SK-N-SH (cell line): ENCODE measurements around the gene CPLX1.

ENCODE experiments used
- CHD2 ChIP-seq: fragments of 150-350 bp; IDR thresholded peaks from 2 replicates; pipeline ENCODE4 v1.6.1; 2018; ENCODE audit warnings: low read length; ENCODE audit not compliant: partially characterized antibody
- CTCF ChIP-seq: fragments of 200-600 bp; sonication (generic); IDR thresholded peaks from 2 replicates; pipeline ENCODE4 v1.6.1; 2017; ENCODE audit warnings: antibody characterized with exemption, mild to moderate bottlenecking, moderate library complexity
- ELF1 ChIP-seq: IDR thresholded peaks from 2 replicates; pipeline ENCODE4 v1.4.0; 2012
- EP300 ChIP-seq, 2 experiments: IDR thresholded peaks; 2 replicates each; pipeline versions ENCODE4 v1.4.0 to v1.6.1; 2012; ENCODE audit warnings: borderline replicate concordance in 1 of 2, low read depth in 1 of 2, low read length in 1 of 2
- FOXM1 ChIP-seq: IDR thresholded peaks from 2 replicates; pipeline ENCODE4 v1.4.0; 2012; ENCODE audit warnings: low read depth, mild to moderate bottlenecking
- GABPA ChIP-seq: IDR thresholded peaks from 2 replicates; pipeline ENCODE4 v1.4.0; 2012; ENCODE audit warnings: low read depth, mild to moderate bottlenecking
- MEF2A ChIP-seq: IDR thresholded peaks from 2 replicates; pipeline ENCODE4 v1.4.0; 2012; ENCODE audit warnings: low read depth, borderline replicate concordance
- NFIC ChIP-seq: IDR thresholded peaks from 2 replicates; pipeline ENCODE4 v1.4.0; 2012; ENCODE audit warnings: borderline replicate concordance
- RAD21 ChIP-seq: IDR thresholded peaks from 2 replicates; pipeline ENCODE4 v1.6.1; 2012; ENCODE audit warnings: mild to moderate bottlenecking, low read length
- RCOR1 ChIP-seq: fragments of 150-350 bp; IDR thresholded peaks from 2 replicates; pipeline ENCODE4 v1.6.1; 2017; ENCODE audit warnings: antibody characterized with exemption, low read length
- REST ChIP-seq: IDR thresholded peaks from 2 replicates; pipeline ENCODE4 v1.6.1; 2012; ENCODE audit warnings: mild to moderate bottlenecking, low read depth, low read length, moderate library complexity
- SIN3A ChIP-seq: IDR thresholded peaks from 2 replicates; pipeline ENCODE4 v1.6.1; 2012; ENCODE audit warnings: low read depth, mild to moderate bottlenecking, low read length, moderate library complexity, borderline replicate concordance
- TCF12 ChIP-seq: IDR thresholded peaks from 2 replicates; pipeline ENCODE4 v1.4.0; 2012
- TF ChIP-seq, protein P1 (sequence below): fragments of 150-350 bp; IDR thresholded peaks from 2 replicates; pipeline ENCODE4 v1.6.1; 2017; ENCODE audit warnings: antibody characterized with exemption, low read length, low read depth, borderline replicate concordance

DNA sequence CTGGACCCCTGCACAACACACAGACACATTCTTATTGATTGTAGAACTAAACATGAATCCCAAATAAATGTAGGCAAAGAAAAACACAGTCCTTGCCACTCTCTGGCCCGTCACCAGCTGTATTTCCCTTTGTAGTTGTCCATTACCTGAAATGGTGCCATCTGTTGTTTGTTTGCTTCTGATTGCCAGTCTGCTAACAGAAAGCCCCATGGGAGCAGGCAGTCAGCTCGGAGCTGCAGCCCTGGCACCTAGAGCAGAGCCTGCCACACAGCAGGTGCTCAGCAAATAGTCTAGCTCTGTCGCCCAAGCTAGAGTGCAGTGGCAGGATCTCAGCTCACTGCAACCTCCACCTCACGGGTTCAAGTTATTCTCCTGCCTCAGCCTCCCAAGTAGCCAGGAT is 28.9 kb downstream of the CPLX1 start:
- TF ChIP-seq CTCF (no peak), NFIC (no peak), REST (no peak), GABPA (no peak), ELF1 (no peak), RAD21 (no peak), EP300 (IDR thresholded peaks at IDR 0.05; ENCODE audit: borderline replicate concordance in 1 of 2, low read depth in 1 of 2, low read length in 1 of 2) (no peak), RCOR1 (no peak), FOXM1 (no peak), MEF2A (no peak), TCF12 (no peak), CHD2 (no peak), SIN3A (no peak)
- TF ChIP-seq, protein P1, sequence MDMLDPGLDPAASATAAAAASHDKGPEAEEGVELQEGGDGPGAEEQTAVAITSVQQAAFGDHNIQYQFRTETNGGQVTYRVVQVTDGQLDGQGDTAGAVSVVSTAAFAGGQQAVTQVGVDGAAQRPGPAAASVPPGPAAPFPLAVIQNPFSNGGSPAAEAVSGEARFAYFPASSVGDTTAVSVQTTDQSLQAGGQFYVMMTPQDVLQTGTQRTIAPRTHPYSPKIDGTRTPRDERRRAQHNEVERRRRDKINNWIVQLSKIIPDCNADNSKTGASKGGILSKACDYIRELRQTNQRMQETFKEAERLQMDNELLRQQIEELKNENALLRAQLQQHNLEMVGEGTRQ, result no peak
